Smooth muscle cell (in vitro differentiated cells): ENCODE measurements around the gene ANGPT4. TPM values are rescaled to one million over a fixed set of nuclear protein-coding genes. Genes with fewer than 3 reads are reported as not detected.

Source experiments
- DNase-seq: peaks from one replicate; lab custom pipeline; 2025; ENCODE audit not compliant: unreplicated experiment; lab: John Stamatoyannopoulos, UW
- H2AFZ ChIP-seq: fragments of 200-600 bp; sonication (generic); 2 replicates; pipeline ENCODE4 v1.6.0; 2016; ENCODE audit warnings: antibody characterized with exemption, low read depth, mild to moderate bottlenecking
- H3F3A ChIP-seq: fragments of 200-600 bp; sonication (generic); 2 replicates; pipeline ENCODE4 v1.6.0; 2017; ENCODE audit warnings: antibody characterized with exemption, low read depth
- H3K27ac ChIP-seq: fragments of 200-600 bp; sonication (generic); 2 replicates; pipeline ENCODE4 v1.5.1; 2016; ENCODE audit warnings: low read depth, mild to moderate bottlenecking
- H3K27me3 ChIP-seq: fragments of 200-600 bp; sonication (generic); 2 replicates; pipeline ENCODE4 v1.6.1; 2016; ENCODE audit warnings: low read depth, mild to moderate bottlenecking
- H3K36me3 ChIP-seq: fragments of 200-600 bp; sonication (generic); 2 replicates; pipeline ENCODE4 v1.5.1; 2016; ENCODE audit warnings: low read depth
- H3K4me1 ChIP-seq: fragments of 200-600 bp; sonication (generic); 2 replicates; pipeline ENCODE4 v1.5.1; 2016; ENCODE audit warnings: low read depth
- H3K4me2 ChIP-seq: fragments of 200-600 bp; sonication (generic); 2 replicates; pipeline ENCODE4 v1.6.0; 2016; ENCODE audit warnings: mild to moderate bottlenecking
- H3K4me3 ChIP-seq: fragments of 200-600 bp; sonication (generic); 2 replicates; pipeline ENCODE4 v1.5.1; 2016; ENCODE audit warnings: mild to moderate bottlenecking
- H3K79me2 ChIP-seq: fragments of 200-600 bp; sonication (generic); 2 replicates; pipeline ENCODE4 v1.6.0; 2016; ENCODE audit warnings: low read depth, mild to moderate bottlenecking
- H3K9ac ChIP-seq: fragments of 200-600 bp; sonication (generic); 2 replicates; pipeline ENCODE4 v1.6.0; 2016; ENCODE audit warnings: low read depth
- H3K9me3 ChIP-seq: fragments of 200-600 bp; sonication (generic); replicated peaks from 2 replicates; pipeline ENCODE4 v1.5.1; 2016; ENCODE audit warnings: low read depth
- H4K20me1 ChIP-seq: fragments of 200-600 bp; sonication (generic); 2 replicates; pipeline ENCODE4 v1.6.0; 2016; ENCODE audit warnings: low read depth
- WGBS: methylation state at CpG from one replicate; pipeline ENCODE4 v1.1.7; 2016; ENCODE audit warnings: low lambda C conversion rate; 5-methylcytosine and 5-hydroxymethylcytosine counted together
- polyA plus RNA-seq: library from polyadenylated mRNA; unstranded; fragments of >200 nt; fragmentation: Nextera tagmentation; extraction: Ambion mirVana; gene quantifications from 2 replicates; pipeline ENCODE4 v1.2.1, GENCODE V29; 2016
- total RNA-seq: library from RNA; depleted of rRNA; stranded (reverse); fragments of >200 nt; gene quantifications from 2 replicates; pipeline ENCODE4 v1.2.3, GENCODE V29; 2014
- TF ChIP-seq, protein P1 (sequence below): fragments of 200-600 bp; sonication (generic); IDR thresholded peaks from 2 replicates; pipeline ENCODE4 v1.5.1; 2017; ENCODE audit warnings: borderline replicate concordance, mild to moderate bottlenecking, antibody characterized with exemption; ENCODE audit not compliant: insufficient read depth, poor library complexity, severe bottlenecking

ANGPT4 gene
- total and polyA plus RNA-seq, 2 experiments from 2014 or later = 0.39 TPM; not detected in 1

DNA sequence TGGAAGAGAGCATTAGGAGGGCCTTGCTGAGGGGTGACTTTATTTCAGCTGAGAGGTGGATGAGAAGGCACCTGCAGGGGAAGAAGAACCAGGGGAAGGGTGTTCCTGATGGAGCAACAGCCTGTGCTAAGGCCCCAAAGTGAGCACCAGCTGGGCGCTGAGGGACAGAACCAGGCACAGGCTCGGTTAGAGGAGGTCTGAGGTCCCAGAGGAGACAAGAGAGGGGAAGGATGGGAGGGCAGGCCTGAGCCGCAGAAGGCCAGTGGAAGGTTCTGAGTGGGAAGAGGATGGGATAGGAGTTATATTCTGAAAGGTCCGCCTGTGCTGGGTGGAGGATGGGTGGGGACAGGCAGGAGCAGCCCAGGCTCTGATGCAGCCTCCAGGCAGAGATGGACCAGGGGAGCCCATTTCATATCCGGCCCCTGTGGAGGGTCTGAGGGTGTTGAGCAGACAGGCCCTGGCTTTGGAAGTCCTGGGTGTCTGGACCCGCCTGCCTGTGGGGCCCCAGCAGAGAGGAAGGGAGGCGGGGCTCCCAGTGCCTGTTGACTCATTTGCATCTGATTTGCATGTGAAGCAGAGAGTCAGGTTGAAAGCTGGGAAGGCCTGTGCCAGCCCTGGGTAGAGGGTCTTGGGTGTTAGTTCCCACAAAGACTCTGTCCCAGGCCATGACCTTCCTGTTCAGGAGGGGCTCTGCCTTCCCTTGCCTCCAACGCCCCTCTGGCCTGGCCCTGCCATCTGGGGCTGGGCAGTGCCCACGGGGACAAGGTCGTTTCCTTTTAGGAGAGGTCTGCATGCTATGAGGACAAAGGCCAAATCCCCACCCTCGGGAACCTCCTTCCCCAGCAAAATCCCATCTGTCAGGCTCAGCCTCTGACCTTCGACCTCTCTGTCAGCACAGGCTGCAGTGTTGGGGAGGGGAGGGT is 93.2 kb downstream of the ANGPT4 start:
- Histone ChIP-seq H3K9ac (no peak overlapping the region), H3F3A (no peaks in the 10 kb centered on the region), H3K4me2 (no peak overlapping the region), H3K79me2 (no peaks in the 10 kb centered on the region), H4K20me1 (no peaks in the 10 kb centered on the region), H2AFZ (no peak overlapping the region), H3K4me1 (no peaks in the 10 kb centered on the region), H3K4me3 (no peak overlapping the region), H3K9me3 (no peaks in the 10 kb centered on the region), H3K36me3 (no peaks in the 10 kb centered on the region), H3K27ac (no peak overlapping the region), H3K27me3 (no peaks in the 10 kb centered on the region)
- DNase-seq = no peak
- TF ChIP-seq, protein P1, sequence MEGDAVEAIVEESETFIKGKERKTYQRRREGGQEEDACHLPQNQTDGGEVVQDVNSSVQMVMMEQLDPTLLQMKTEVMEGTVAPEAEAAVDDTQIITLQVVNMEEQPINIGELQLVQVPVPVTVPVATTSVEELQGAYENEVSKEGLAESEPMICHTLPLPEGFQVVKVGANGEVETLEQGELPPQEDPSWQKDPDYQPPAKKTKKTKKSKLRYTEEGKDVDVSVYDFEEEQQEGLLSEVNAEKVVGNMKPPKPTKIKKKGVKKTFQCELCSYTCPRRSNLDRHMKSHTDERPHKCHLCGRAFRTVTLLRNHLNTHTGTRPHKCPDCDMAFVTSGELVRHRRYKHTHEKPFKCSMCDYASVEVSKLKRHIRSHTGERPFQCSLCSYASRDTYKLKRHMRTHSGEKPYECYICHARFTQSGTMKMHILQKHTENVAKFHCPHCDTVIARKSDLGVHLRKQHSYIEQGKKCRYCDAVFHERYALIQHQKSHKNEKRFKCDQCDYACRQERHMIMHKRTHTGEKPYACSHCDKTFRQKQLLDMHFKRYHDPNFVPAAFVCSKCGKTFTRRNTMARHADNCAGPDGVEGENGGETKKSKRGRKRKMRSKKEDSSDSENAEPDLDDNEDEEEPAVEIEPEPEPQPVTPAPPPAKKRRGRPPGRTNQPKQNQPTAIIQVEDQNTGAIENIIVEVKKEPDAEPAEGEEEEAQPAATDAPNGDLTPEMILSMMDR = no peak
- 93% methylated on average over 12 of the region's 12 CpGs for WGBS

DNA sequence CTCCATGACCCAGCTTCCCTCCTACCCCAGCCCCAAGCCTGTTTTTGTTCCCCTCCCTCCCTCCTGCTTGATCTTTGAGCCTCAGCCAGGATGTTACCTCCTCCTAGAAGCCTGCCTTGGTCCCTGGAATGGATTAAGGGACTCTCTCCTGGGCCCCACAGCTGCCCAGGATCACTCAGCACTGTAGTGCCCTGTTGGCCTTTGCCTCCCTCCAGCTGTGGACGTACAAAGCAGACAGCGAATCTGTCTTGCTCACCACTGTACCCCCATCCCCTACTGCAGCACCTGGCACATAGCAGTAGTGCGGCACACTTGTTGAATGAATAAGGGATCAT is 94.4 kb downstream of the ANGPT4 start:
- no peaks in the 10 kb centered on the region for H3K79me2 ChIP-seq
- 87% methylated on average over 3 of the region's 3 CpGs for WGBS
- H3K4me1 ChIP-seq = no peaks in the 10 kb centered on the region
- no peaks in the 10 kb centered on the region for H4K20me1 ChIP-seq
- DNase-seq = no peak
- no peak overlapping the region for H3K9ac ChIP-seq
- no peak overlapping the region for H2AFZ ChIP-seq
- H3K36me3 ChIP-seq = no peaks in the 10 kb centered on the region
- H3K9me3 ChIP-seq = no peaks in the 10 kb centered on the region
- no peaks in the 10 kb centered on the region for H3K27me3 ChIP-seq
- no peaks in the 10 kb centered on the region for H3F3A ChIP-seq
- no peak overlapping the region for H3K27ac ChIP-seq
- TF ChIP-seq, protein P1 = no peak
- no peak overlapping the region for H3K4me2 ChIP-seq
- no peak overlapping the region for H3K4me3 ChIP-seq

DNA sequence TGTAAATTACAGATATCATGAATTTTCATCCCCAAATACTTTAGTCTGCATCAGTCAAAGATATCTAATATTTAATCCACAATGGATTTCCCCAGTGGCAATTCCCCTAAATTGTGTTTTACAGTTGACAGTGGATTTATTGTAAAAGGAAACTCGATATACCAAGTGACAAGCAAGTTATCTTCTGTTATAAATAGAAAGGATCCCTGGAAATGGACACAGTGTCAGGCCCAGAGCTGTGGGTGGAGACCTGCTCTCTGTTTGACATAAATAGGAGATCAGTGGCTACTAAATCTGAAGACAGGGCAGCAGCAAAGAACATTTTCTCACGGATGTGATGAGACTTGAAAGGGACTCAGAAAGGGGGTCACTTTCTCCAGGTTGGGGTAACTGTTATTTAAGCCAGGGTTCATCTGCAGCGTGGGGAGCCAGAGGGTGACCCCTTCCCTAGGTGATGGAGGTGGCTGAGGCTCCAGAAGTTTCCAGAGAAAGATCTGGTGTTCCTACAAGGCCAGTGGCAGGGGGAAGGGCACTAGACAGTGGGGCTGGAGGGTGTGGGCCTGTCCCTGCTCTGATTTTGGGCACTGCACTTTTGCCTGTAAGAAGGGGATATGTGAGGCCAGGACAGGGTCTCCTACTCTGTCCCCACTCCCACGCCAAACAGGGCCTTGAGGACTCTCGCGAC is 94.9 kb downstream of the ANGPT4 start:
- DNase-seq = no peak
- Histone ChIP-seq H3K4me3 (no peak overlapping the region), H3F3A (no peaks in the 10 kb centered on the region), H4K20me1 (no peaks in the 10 kb centered on the region), H3K27ac (no peak overlapping the region), H3K27me3 (no peaks in the 10 kb centered on the region), H3K4me1 (no peaks in the 10 kb centered on the region), H3K9me3 (no peaks in the 10 kb centered on the region), H3K4me2 (no peak overlapping the region), H3K36me3 (no peaks in the 10 kb centered on the region), H3K79me2 (no peaks in the 10 kb centered on the region), H2AFZ (no peak overlapping the region), H3K9ac (no peak overlapping the region)
- WGBS = 84% methylated on average over 6 of the region's 6 CpGs
- TF ChIP-seq, protein P1 = no peak
